Testis (tissue), 3 donors: ENCODE data around the gene TSTD2. TPM values are rescaled to one million over a fixed set of nuclear protein-coding genes. Genes with fewer than 3 reads are reported as not detected.

Source experiments
- DNase-seq: peaks from one replicate; pipeline ENCODE4 v3.0.0-alpha.2; 2019
- H3K27ac ChIP-seq, 2 donors: fragments of 200-600 bp; sonication (generic); one replicate each; pipeline ENCODE4 v1.5.1; 2019
- H3K27me3 ChIP-seq: fragments of 200-600 bp; sonication (generic); one replicate; pipeline ENCODE4 v1.5.1; 2019
- H3K36me3 ChIP-seq: fragments of 200-600 bp; sonication (generic); one replicate; pipeline ENCODE4 v1.5.1; 2017; ENCODE audit warnings: low read depth; ENCODE audit errors: missing control alignments
- H3K4me1 ChIP-seq: fragments of 200-600 bp; sonication (generic); one replicate; pipeline ENCODE4 v1.5.1; 2019
- H3K4me3 ChIP-seq, 2 donors: fragments of 200-600 bp; sonication (generic); one replicate each; pipeline ENCODE4 v1.5.1; 2017 to 2019
- H3K9me3 ChIP-seq: fragments of 200-600 bp; sonication (generic); one replicate; pipeline ENCODE4 v1.5.1; 2017
- POLR2A ChIP-seq: fragments of 450-650 bp; IDR thresholded peaks from one replicate; pipeline ENCODE4 v1.6.1; 2017; ENCODE audit warnings: antibody characterized with exemption, mild to moderate bottlenecking, moderate library complexity
- WGBS, 2 donors: methylation state at CpG; one replicate each; pipeline ENCODE4 v1.1.5; 2018; 5-methylcytosine and 5-hydroxymethylcytosine counted together
- intact Hi-C: fragments of 100-400 bp; cut with DNase I; formaldehyde crosslinking; loops from one replicate; pipeline ENCODE4 v1.15.1; 2023; ENCODE audit warnings: low total_unique reads
- polyA plus RNA-seq: library from polyadenylated mRNA; stranded (reverse); fragments of 350-450 nt; fragmentation: Illumina TruSeq; extraction: RNeasy Lipid Tissue Mini Kit (QIAGEN cat#74804); gene quantifications from one replicate; pipeline ENCODE4 v1.2.3, GENCODE V29; 2014; ENCODE audit warnings: low read depth, low replicate concordance; ENCODE audit not compliant: insufficient read depth
- total RNA-seq, 2 donors: library from RNA; depleted of rRNA; stranded (reverse); fragments of >200 nt; gene quantifications; one replicate each; pipeline ENCODE4 v1.2.3, GENCODE V29; 2016
- TF ChIP-seq, protein P1 (sequence below), 3 experiments: fragments of 450-650 bp in 2 of 3; fragments of 200-600 bp in 1 of 3; sonication (generic) in 1 of 3; IDR thresholded peaks; one replicate each; pipeline ENCODE4 v1.5.1; 2016 to 2019; ENCODE audit warnings: antibody characterized with exemption in 3 of 3, mild to moderate bottlenecking in 2 of 3, moderate library complexity in 1 of 3

The TSTD2 gene
- total and polyA plus RNA-seq, 3 donors from 2014 or later = 20.0 to 35.6 (median 31.8) TPM

GRCh38 chr9:97647996-97648395, 14.8 kb upstream of the TSTD2 start:
- no peaks in the 10 kb centered on the region for H3K36me3 ChIP-seq
- H3K4me1 ChIP-seq = no peaks in the 10 kb centered on the region
- no peak for TF ChIP-seq POLR2A
- TF ChIP-seq, protein P1, sequence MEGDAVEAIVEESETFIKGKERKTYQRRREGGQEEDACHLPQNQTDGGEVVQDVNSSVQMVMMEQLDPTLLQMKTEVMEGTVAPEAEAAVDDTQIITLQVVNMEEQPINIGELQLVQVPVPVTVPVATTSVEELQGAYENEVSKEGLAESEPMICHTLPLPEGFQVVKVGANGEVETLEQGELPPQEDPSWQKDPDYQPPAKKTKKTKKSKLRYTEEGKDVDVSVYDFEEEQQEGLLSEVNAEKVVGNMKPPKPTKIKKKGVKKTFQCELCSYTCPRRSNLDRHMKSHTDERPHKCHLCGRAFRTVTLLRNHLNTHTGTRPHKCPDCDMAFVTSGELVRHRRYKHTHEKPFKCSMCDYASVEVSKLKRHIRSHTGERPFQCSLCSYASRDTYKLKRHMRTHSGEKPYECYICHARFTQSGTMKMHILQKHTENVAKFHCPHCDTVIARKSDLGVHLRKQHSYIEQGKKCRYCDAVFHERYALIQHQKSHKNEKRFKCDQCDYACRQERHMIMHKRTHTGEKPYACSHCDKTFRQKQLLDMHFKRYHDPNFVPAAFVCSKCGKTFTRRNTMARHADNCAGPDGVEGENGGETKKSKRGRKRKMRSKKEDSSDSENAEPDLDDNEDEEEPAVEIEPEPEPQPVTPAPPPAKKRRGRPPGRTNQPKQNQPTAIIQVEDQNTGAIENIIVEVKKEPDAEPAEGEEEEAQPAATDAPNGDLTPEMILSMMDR (IDR thresholded peaks at IDR 0.05) = no peak
- H3K9me3 ChIP-seq = no peaks in the 10 kb centered on the region
- no peak overlapping the region for H3K4me3 ChIP-seq
- 91 to 92% methylated on average over 5 of the region's 5 CpGs for WGBS, 2 donors
- no peak overlapping the region for H3K27ac ChIP-seq
- no peaks in the 10 kb centered on the region for H3K27me3 ChIP-seq
- intact Hi-C loops = no loop called here
- no peak for DNase-seq

DNA sequence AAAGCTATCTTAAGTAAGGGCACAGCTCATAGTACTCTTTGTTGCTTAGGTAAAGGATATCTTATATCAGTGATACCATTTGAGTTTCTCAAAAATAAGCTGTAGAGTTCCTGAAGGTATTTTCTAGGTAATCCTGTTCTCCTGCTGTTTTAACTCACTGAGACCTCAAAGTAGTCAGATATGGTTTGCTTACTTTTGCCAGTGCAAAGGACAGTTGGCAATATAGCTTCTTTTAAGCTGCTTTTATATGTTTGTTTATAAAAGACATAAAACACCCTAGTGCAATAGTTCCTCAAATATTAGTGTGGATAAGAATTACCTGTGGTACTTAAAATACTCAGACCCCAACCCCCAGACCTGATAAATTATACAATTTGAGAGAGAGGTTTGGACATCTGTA, 12.6 kb upstream of the TSTD2 start:
- intact Hi-C loops = no loop called here
- TF ChIP-seq, protein P1 (IDR thresholded peaks at IDR 0.05) = no peak
- no peak for TF ChIP-seq POLR2A
- Histone ChIP-seq H3K27me3 (no peaks in the 10 kb centered on the region), H3K27ac (no peak overlapping the region), H3K4me3 (no peak overlapping the region), H3K4me1 (no peaks in the 10 kb centered on the region), H3K36me3 (no peaks in the 10 kb centered on the region), H3K9me3 (no peaks in the 10 kb centered on the region)
- no peak for DNase-seq

DNA sequence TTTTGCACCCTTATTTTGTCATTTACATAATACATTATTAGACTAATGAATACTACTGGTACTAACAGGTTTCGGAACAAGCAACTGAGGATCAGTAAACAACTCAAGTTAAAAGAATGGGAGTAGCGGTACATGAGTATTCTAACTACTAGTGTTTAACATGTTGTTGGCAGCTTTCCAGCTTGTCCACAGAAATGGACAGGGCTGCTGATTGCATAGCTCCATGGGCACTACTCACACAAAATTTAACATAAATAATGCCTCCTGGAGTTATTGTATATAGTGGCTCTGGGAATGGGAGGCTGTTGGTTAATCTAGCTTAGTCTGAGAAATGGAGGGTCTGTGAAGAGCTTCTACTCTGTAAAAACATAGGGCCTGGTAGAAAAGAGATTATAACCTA, 7.2 kb upstream of the TSTD2 start:
- 90 to 92% methylated on average over 2 of the region's 2 CpGs for WGBS, 2 donors

DNA sequence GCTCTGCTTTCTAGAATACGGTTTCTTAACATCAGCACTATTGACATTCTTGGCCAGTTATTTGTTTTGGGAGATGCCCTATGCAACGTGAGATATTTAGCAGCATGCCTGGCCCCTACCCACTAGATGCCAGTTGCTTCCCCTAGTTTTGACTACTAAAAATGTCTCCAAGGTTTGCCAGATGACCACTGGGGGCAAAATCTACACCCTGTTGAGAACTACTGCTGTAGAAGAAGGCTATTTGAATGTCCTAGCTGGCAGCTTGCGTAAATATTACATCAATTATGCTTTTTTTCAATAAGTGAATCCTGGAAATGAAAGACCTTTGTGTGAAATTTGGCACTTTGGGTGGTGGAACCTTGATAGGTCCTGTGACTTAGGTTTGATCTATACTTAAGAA, 5.5 kb upstream of the TSTD2 start:
- intact Hi-C loops = loop anchor here (10.0 kb wide), 2 partner anchors 56 to 64 kb away; partner anchors contain the start of gene XPA
- Histone ChIP-seq H3K4me1 (peaks cover 40% of the 10 kb centered on the region), H3K27ac (no peak overlapping the region), H3K4me3 (no peak overlapping the region), H3K36me3 (no peaks in the 10 kb centered on the region), H3K9me3 (no peaks in the 10 kb centered on the region), H3K27me3 (no peaks in the 10 kb centered on the region)
- WGBS, 2 donors = 57 to 70% methylated on average over 3 of the region's 3 CpGs
- TF ChIP-seq, protein P1 (IDR thresholded peaks at IDR 0.05) = peak in 1 of 3 experiments; percentile 19
- TF ChIP-seq POLR2A = no peak
- no peak for DNase-seq

More for the DNA sequence above, 7.2 kb upstream of the TSTD2 start:
- Histone ChIP-seq H3K27me3 (no peaks in the 10 kb centered on the region), H3K4me1 (peaks cover 30% of the 10 kb centered on the region), H3K9me3 (no peaks in the 10 kb centered on the region), H3K36me3 (no peaks in the 10 kb centered on the region), H3K27ac (no peak overlapping the region), H3K4me3 (no peak overlapping the region)
- no peak for TF ChIP-seq POLR2A
- TF ChIP-seq, protein P1 (IDR thresholded peaks at IDR 0.05) = no peak
- intact Hi-C loops = no loop called here
- no peak for DNase-seq

- H3K4me1 ChIP-seq = peaks cover 40% of the 10 kb centered on the region
- no peak overlapping the region for H3K27ac ChIP-seq
- no peak overlapping the region for H3K4me3 ChIP-seq
- H3K9me3 ChIP-seq = no peaks in the 10 kb centered on the region
- DNase-seq = no peak
- TF ChIP-seq POLR2A = no peak
- TF ChIP-seq, protein P1 (IDR thresholded peaks at IDR 0.05) = no peak
- no peaks in the 10 kb centered on the region for H3K36me3 ChIP-seq
- 58 to 63% methylated on average over 3 of the region's 3 CpGs for WGBS, 2 donors
- intact Hi-C loops = loop anchor here (10.0 kb wide), 2 partner anchors 58 to 62 kb away; partner anchors contain the start of gene XPA
- no peaks in the 10 kb centered on the region for H3K27me3 ChIP-seq
Observed at GRCh38 chr9:97636903-97637302, 3.7 kb upstream of the TSTD2 start.
